HCT116 (cell line): ENCODE data around the gene SPTB.

ENCODE experiments used
- ELF1 ChIP-seq: IDR thresholded peaks from 2 replicates; pipeline ENCODE4 v1.6.1; 2012; ENCODE audit warnings: low read depth, borderline replicate concordance
- JUND ChIP-seq: IDR thresholded peaks from 2 replicates; pipeline ENCODE4 v1.6.1; 2012
- POLR2A ChIP-seq: IDR thresholded peaks from 2 replicates; pipeline ENCODE4 v1.7.0; 2011; ENCODE audit warnings: borderline replicate concordance; ENCODE audit not compliant: insufficient read depth, insufficient read length; ENCODE audit errors: extremely low read depth
- TF ChIP-seq, protein P1 (sequence below), 3 experiments: fragments of 200-600 bp in 1 of 3; sonication (generic) in 1 of 3; IDR thresholded peaks in 2 of 3; conservative IDR thresholded peaks in 1 of 3; 2 replicates each; pipeline ENCODE4 v1.5.1; 2012 to 2017; ENCODE audit warnings: low read depth in 2 of 3, low read length in 2 of 3, antibody characterized with exemption in 1 of 3, borderline replicate concordance in 1 of 3, control low read depth in 1 of 3, mild to moderate bottlenecking in 1 of 3, mixed read lengths in 1 of 3, mixed run types in 1 of 3, moderate library complexity in 1 of 3; ENCODE audit not compliant: insufficient read depth in 1 of 3

DNA sequence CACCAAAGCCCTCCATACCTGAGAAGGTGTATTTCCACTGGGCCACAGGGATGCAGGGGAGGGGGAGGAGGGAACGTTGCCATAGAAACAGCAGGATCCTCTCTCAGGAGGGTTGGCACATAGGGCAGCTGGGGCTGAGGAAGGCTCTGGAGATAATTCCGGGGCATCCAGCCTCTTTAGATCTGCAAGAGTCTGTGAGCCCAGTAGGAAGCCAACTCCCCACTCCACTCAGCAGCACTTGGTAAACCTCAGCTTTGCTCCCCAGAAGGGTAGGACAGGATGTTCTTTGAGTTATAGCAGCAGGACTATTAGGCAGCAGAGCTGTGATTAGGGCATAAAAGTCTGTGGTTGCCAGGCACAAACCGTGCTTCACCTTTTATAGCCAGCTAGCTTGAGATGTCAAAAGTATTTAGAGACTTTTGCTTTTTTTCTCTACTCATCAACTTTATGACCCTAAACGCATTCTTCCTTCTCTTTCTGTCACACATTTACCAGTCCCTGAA lies 183.3 kb downstream of the SPTB start:
- TF ChIP-seq, protein P1, sequence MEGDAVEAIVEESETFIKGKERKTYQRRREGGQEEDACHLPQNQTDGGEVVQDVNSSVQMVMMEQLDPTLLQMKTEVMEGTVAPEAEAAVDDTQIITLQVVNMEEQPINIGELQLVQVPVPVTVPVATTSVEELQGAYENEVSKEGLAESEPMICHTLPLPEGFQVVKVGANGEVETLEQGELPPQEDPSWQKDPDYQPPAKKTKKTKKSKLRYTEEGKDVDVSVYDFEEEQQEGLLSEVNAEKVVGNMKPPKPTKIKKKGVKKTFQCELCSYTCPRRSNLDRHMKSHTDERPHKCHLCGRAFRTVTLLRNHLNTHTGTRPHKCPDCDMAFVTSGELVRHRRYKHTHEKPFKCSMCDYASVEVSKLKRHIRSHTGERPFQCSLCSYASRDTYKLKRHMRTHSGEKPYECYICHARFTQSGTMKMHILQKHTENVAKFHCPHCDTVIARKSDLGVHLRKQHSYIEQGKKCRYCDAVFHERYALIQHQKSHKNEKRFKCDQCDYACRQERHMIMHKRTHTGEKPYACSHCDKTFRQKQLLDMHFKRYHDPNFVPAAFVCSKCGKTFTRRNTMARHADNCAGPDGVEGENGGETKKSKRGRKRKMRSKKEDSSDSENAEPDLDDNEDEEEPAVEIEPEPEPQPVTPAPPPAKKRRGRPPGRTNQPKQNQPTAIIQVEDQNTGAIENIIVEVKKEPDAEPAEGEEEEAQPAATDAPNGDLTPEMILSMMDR (IDR thresholded peaks at IDR 0.05 in 2 of 3, conservative IDR thresholded peaks at IDR 0.05 in 1 of 3; ENCODE audit: borderline replicate concordance in 1 of 3, insufficient read depth in 1 of 3, low read depth in 2 of 3, low read length in 2 of 3): no peak
- no peak for TF ChIP-seq JUND
- TF ChIP-seq POLR2A: no peak
- TF ChIP-seq ELF1: no peak
